Breast epithelium (tissue), 4 donors: Measurements from ENCODE around the gene TMEM204. TPM values are rescaled to one million over a fixed set of nuclear protein-coding genes. Genes with fewer than 3 reads are reported as not detected.

Experiments used
- DNase-seq, 2 donors: peaks; one replicate each; pipeline ENCODE4 v3.0.0-alpha.2; 2019; ENCODE audit warnings: low spot score in 2 of 2
- H3K27ac ChIP-seq, 2 donors: fragments of 200-600 bp; sonication (generic) in 1 of 2; one replicate each; pipeline ENCODE4 v1.5.1; 2016 to 2019; ENCODE audit warnings: mild to moderate bottlenecking in 1 of 2
- H3K27me3 ChIP-seq, 2 donors: fragments of 200-600 bp; sonication (generic) in 1 of 2; one replicate each; pipeline versions ENCODE4 v1.5.1 to v1.6.0; 2017 to 2019; ENCODE audit warnings: control low read depth in 1 of 2, mild to moderate bottlenecking in 1 of 2
- H3K36me3 ChIP-seq: fragments of 200-600 bp; one replicate; pipeline ENCODE4 v1.5.1; 2019
- H3K4me1 ChIP-seq, 2 donors: fragments of 200-600 bp; sonication (generic); one replicate each; pipeline ENCODE4 v1.5.1; 2016 to 2019; ENCODE audit warnings: control low read depth in 1 of 2
- H3K4me3 ChIP-seq, 3 donors: fragments of 200-600 bp; sonication (generic); 1 replicate in 2 of 3; 2 replicates in 1 of 3; pipeline ENCODE4 v1.5.1; 2016 to 2019; ENCODE audit warnings: mild to moderate bottlenecking in 3 of 3, moderate library complexity in 2 of 3
- H3K9me3 ChIP-seq, 2 donors: fragments of 200-600 bp; sonication (generic) in 1 of 2; one replicate each; pipeline ENCODE4 v1.5.1; 2016 to 2019; ENCODE audit warnings: control low read depth in 1 of 2
- POLR2A ChIP-seq: fragments of 450-650 bp; IDR thresholded peaks from one replicate; pipeline ENCODE4 v1.6.1; 2016; ENCODE audit warnings: antibody characterized with exemption, mild to moderate bottlenecking, moderate library complexity
- POLR2AphosphoS5 ChIP-seq, 3 donors: sonication (generic); formaldehyde crosslinking; IDR thresholded peaks; one replicate each; pipeline ENCODE4 v1.6.1; 2017; ENCODE audit warnings: antibody characterized with exemption in 3 of 3
- intact Hi-C: fragments of 100-400 bp; cut with DNase I; formaldehyde crosslinking; loops from one replicate; pipeline ENCODE4 v1.15.1; 2023; ENCODE audit warnings: low total_unique reads
- total RNA-seq, 3 donors: library from RNA; depleted of rRNA; stranded (reverse); fragments of >200 nt; gene quantifications; one replicate each; pipeline ENCODE4 v1.1.0, GENCODE V29; 2016
- TF ChIP-seq, protein P1 (sequence below), 3 donors: fragments of 450-650 bp; IDR thresholded peaks; one replicate each; pipeline ENCODE4 v1.5.1; 2016 to 2017; ENCODE audit warnings: antibody characterized with exemption in 3 of 3, mild to moderate bottlenecking in 3 of 3, moderate library complexity in 3 of 3

Gene TMEM204
- total RNA-seq, 3 donors from 2014 or later = 27.8 to 37.0 (median 34.1) TPM

DNA sequence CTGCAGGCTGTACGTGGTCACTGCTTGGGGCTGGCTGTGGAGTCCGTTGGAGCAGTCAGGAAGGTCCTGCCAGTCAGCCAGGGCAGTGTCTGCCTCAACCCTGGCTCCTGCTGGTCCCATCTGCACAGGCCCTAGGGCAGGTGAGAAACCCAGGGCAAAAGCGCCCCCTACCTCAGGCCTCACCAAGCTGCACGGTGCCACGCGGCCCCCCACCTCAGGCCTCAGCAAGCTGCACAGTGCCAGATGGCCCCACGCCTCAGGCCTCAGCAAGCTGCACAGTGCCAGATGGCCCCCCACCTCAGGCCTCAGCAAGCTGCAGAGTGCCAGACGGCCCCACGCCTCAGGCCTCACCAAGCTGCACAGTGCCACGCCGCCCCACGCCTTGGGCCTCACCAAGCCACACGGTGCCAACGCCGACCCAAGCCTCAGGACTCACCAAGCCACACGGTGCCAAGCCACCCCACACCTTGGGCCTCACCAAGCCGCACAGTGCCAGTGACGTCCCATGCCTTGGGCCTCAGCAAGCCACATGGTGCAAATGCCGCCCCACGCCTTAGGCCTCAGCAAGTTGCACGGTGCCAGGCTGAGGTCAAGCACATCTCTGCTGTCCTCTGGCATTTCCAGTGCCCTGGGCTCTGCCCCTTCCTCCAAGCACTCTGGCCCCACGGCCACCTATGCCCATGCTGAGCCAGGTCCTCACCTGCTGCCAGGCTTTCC is 5.5 kb downstream of the TMEM204 start:
- H3K4me3 ChIP-seq = peak overlapping the region in 1 of 3 donors; percentile 10
- no peak overlapping the region for H3K27ac ChIP-seq
- no peaks in the 10 kb centered on the region for H3K4me1 ChIP-seq
- H3K27me3 ChIP-seq = no peaks in the 10 kb centered on the region
- intact Hi-C loops = loop anchor here (10.0 kb wide), 1 partner anchor 124 kb away; the partner anchor contains the start of gene UNKL
- TF ChIP-seq, protein P1, sequence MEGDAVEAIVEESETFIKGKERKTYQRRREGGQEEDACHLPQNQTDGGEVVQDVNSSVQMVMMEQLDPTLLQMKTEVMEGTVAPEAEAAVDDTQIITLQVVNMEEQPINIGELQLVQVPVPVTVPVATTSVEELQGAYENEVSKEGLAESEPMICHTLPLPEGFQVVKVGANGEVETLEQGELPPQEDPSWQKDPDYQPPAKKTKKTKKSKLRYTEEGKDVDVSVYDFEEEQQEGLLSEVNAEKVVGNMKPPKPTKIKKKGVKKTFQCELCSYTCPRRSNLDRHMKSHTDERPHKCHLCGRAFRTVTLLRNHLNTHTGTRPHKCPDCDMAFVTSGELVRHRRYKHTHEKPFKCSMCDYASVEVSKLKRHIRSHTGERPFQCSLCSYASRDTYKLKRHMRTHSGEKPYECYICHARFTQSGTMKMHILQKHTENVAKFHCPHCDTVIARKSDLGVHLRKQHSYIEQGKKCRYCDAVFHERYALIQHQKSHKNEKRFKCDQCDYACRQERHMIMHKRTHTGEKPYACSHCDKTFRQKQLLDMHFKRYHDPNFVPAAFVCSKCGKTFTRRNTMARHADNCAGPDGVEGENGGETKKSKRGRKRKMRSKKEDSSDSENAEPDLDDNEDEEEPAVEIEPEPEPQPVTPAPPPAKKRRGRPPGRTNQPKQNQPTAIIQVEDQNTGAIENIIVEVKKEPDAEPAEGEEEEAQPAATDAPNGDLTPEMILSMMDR (IDR thresholded peaks at IDR 0.05) = no peak
- H3K9me3 ChIP-seq = no peaks in the 10 kb centered on the region
- no peaks in the 10 kb centered on the region for H3K36me3 ChIP-seq
- no peak for DNase-seq

DNA sequence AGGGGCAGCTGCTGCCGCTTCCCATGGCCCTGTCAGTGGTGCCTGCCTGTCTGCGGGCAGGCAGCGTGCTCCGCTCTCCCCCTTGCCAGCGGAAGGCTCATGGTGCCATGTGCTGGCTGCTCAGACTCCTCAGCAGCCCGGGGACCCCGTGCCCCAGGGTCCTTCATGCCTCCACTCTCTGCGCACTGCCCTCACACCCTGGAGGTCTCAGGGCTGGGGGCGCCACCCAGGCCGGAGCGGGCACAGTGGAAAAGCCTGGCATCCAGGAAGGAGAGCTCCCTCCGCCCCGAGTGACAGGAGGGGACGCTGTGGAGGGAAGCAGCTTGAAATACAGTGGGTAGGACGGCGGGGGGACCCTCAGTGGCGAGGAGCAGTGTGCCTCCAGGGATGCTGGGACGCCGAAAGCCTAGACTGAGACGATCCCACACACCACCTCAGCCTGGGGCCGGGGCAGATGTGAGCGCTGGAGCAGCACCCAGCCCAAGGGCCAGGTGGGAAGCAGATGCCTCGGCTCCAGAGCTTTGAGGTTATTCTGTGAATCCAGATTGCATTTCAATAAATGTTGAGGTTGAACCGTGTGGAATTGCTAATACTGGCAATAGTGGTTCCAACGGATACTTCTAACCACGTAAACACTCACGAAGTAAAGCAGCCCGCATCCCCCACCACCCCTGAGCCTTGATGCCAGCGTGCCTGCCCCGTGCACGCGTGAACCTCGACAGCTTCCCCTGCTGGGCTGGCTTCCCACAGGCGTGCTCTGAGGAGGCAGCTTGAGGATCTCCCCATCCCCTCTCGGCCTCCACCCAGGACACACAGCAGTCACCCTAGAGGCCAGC is 6.5 kb downstream of the TMEM204 start:
- Histone ChIP-seq H3K9me3 (no peaks in the 10 kb centered on the region), H3K27ac (no peak overlapping the region), H3K27me3 (no peaks in the 10 kb centered on the region), H3K4me1 (peaks cover 0 to 1% of the 10 kb centered on the region in 2 donors), H3K36me3 (no peaks in the 10 kb centered on the region), H3K4me3 (no peak overlapping the region)
- intact Hi-C loops = loop anchor here (10.0 kb wide), 1 partner anchor 125 kb away; the partner anchor contains the start of gene UNKL
- no peak for DNase-seq
- TF ChIP-seq POLR2A (no peak), POLR2AphosphoS5 (IDR thresholded peaks at IDR 0.05) (no peak)
- TF ChIP-seq, protein P1 (IDR thresholded peaks at IDR 0.05) = no peak

DNA sequence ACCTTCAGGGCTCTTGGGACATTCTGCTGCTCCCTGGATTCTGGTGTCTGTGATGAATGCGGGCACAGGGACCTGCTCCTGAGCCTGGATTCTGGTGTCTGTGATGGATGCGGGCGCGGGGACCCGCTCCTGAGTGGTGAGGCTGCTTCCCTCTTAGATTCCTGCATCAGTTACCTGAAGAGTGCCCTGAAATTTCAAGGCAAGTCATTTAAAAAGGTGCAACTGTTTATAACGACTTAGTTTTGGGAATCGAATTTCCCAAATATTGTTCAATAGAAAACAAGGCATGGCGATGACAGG is 7.0 kb downstream of the TMEM204 start:
- TF ChIP-seq POLR2AphosphoS5 (IDR thresholded peaks at IDR 0.05) = no peak
- no peak for TF ChIP-seq POLR2A
- TF ChIP-seq, protein P1 (IDR thresholded peaks at IDR 0.05) = no peak
- Histone ChIP-seq H3K9me3 (no peaks in the 10 kb centered on the region), H3K27ac (no peak overlapping the region), H3K4me3 (no peak overlapping the region), H3K4me1 (peaks cover 0 to 7% of the 10 kb centered on the region in 2 donors), H3K36me3 (no peaks in the 10 kb centered on the region), H3K27me3 (no peaks in the 10 kb centered on the region)
- intact Hi-C loops = no loop called here
- DNase-seq = no peak

DNA sequence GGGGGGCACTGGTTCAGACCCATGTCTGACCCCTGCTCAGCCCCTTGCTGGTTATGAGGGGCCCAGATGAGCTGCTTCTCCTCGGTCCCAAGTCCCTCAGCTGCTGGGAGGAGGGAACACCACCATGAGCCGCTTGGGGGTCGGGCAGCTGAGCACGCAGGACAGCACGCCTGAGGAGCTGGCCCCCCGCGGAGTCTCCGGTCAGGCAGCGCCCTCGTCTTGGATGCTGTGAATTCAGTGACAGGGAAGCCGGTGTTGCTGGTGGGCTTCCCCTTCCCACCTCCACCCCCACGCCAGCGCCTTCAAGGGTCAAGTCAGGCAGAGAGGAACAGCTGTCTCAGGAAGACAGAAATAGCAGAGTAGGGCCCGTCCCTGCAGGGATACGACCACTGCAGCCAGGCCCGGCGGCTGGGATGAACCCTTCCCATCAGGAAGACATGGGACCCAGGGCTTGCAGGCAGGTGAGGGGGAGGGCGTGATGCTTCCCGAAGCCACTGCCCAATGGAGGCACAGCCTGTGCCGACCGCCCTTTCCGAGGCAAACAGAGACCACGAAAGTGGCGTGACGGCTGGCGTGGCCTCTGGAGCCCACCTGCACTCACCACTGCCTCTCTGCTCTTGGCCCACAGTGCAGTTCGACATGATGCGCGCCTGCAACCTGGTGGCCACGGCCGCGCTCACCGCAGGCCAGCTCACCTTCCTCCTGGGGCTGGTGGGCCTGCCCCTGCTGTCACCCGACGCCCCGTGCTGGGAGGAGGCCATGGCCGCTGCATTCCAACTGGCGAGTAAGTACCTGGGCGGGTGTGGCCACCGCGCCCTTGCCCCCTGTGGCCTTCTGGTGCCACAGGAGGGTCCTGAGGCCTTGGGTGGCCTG is 8.1 kb downstream of the TMEM204 start:
- TF ChIP-seq POLR2A = no peak
- TF ChIP-seq, protein P1 (IDR thresholded peaks at IDR 0.05) = no peak
- TF ChIP-seq POLR2AphosphoS5 (IDR thresholded peaks at IDR 0.05) = no peak
- intact Hi-C loops = no loop called here
- Histone ChIP-seq H3K4me1 (peaks cover 0 to 7% of the 10 kb centered on the region in 2 donors), H3K27me3 (no peaks in the 10 kb centered on the region), H3K9me3 (no peaks in the 10 kb centered on the region), H3K36me3 (no peaks in the 10 kb centered on the region), H3K27ac (peak overlapping the region in 1 of 2 donors; percentile 63), H3K4me3 (no peak overlapping the region)
- DNase-seq = no peak
